ENCODE measurements around the gene GABRQ. TPM values are rescaled to one million over a fixed set of nuclear protein-coding genes. Genes with fewer than 3 reads are reported as not detected.

Gene GABRQ
- total and polyA plus RNA-seq, 2 of the 13 experiments (the other 11 are each of a cell fraction or from before 2014, with no cell fraction given) = not detected

DNA sequence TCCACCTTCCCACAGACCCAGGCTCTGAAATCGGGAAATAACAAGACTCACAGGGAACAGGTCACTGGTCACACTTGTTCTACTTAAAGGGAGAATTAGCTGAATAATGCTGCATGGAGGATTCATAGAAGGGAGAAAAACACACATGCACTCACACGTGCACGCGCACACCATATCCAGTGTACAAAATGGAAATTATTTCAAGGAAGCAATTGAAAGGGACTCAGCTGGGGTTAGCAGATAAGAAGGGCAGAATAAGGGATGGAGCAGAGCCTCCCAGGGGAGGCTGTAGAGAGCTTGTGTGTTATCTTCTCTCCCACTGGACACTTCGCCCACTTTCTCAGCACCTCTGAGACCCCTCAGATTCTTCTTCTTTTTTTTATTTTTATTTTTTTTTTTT is 10.3 kb downstream of the GABRQ start:
- BruUV-seq (replicated peaks) = no TSS peak
- no peaks in the 10 kb centered on the region for H4K20me1 ChIP-seq (ENCODE audit: insufficient read depth, low read length)
- no peaks in the 10 kb centered on the region for H3K9me3 ChIP-seq (ENCODE audit: low read length)
- POLR2A ChIA-PET = no interaction called here
- in situ Hi-C loops (cut with HindIII; ENCODE audit: extremely low pct_ligation_motif_present, low pct_unique_long_range_greater_than_20kb) (loop anchor here (25.0 kb wide), 1 partner anchor 164 kb away; no protein-coding TSS in a partner anchor), intact Hi-C loops (cut with micrococcal nuclease; ENCODE audit: unreplicated experiment) (no loop called here)
- no peak for DNase-seq (ENCODE audit: low spot score)
- no peak for ATAC-seq
- H3K4me2 ChIP-seq (ENCODE audit: low read depth, low read length) = no peak overlapping the region
- H3K36me3 ChIP-seq (replicated peaks in 1 of 2; ENCODE audit: control insufficient read depth in 1 of 2, insufficient read depth in 2 of 2, low read length in 2 of 2) = no peaks in the 10 kb centered on the region
- no peak overlapping the region for H3K27ac ChIP-seq (ENCODE audit: extremely low read length, insufficient read depth, low read length)
- H3K79me2 ChIP-seq (ENCODE audit: insufficient read depth, low read length) = no peaks in the 10 kb centered on the region
- no peaks in the 10 kb centered on the region for H3K4me1 ChIP-seq (ENCODE audit: insufficient read depth, low read length)
- H3K27me3 ChIP-seq (ENCODE audit: control insufficient read depth in 1 of 2, insufficient read depth in 2 of 2, low read length in 2 of 2) = no peaks in the 10 kb centered on the region
- FAIRE-seq = no peak
- CTCF ChIA-PET (ENCODE audit: low intra/inter-chr PET ratio, low total read pairs) = no interaction called here
- H3K9ac ChIP-seq (ENCODE audit: insufficient read depth, low read depth, low read length) = no peak overlapping the region
- TF ChIP-seq ZFP36L1 (CRISPR knock-in tag; IDR thresholded peaks at IDR 0.05) (no peak), NPAS2 (CRISPR knock-in tag; IDR thresholded peaks at IDR 0.05; ENCODE audit: borderline replicate concordance) (no peak), RFX1 (IDR thresholded peaks at IDR 0.05) (no peak), POLR2AphosphoS5 (IDR thresholded peaks at IDR 0.05; ENCODE audit: low read depth, low read length) (no peak)
- TF ChIP-seq, protein P1, sequence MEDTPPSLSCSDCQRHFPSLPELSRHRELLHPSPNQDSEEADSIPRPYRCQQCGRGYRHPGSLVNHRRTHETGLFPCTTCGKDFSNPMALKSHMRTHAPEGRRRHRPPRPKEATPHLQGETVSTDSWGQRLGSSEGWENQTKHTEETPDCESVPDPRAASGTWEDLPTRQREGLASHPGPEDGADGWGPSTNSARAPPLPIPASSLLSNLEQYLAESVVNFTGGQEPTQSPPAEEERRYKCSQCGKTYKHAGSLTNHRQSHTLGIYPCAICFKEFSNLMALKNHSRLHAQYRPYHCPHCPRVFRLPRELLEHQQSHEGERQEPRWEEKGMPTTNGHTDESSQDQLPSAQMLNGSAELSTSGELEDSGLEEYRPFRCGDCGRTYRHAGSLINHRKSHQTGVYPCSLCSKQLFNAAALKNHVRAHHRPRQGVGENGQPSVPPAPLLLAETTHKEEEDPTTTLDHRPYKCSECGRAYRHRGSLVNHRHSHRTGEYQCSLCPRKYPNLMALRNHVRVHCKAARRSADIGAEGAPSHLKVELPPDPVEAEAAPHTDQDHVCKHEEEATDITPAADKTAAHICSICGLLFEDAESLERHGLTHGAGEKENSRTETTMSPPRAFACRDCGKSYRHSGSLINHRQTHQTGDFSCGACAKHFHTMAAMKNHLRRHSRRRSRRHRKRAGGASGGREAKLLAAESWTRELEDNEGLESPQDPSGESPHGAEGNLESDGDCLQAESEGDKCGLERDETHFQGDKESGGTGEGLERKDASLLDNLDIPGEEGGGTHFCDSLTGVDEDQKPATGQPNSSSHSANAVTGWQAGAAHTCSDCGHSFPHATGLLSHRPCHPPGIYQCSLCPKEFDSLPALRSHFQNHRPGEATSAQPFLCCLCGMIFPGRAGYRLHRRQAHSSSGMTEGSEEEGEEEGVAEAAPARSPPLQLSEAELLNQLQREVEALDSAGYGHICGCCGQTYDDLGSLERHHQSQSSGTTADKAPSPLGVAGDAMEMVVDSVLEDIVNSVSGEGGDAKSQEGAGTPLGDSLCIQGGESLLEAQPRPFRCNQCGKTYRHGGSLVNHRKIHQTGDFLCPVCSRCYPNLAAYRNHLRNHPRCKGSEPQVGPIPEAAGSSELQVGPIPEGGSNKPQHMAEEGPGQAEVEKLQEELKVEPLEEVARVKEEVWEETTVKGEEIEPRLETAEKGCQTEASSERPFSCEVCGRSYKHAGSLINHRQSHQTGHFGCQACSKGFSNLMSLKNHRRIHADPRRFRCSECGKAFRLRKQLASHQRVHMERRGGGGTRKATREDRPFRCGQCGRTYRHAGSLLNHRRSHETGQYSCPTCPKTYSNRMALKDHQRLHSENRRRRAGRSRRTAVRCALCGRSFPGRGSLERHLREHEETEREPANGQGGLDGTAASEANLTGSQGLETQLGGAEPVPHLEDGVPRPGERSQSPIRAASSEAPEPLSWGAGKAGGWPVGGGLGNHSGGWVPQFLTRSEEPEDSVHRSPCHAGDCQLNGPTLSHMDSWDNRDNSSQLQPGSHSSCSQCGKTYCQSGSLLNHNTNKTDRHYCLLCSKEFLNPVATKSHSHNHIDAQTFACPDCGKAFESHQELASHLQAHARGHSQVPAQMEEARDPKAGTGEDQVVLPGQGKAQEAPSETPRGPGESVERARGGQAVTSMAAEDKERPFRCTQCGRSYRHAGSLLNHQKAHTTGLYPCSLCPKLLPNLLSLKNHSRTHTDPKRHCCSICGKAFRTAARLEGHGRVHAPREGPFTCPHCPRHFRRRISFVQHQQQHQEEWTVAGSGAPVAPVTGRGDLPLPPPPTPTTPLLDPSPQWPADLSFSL (CRISPR knock-in tag; IDR thresholded peaks at IDR 0.05) = no peak
- TF ChIP-seq, protein P2, sequence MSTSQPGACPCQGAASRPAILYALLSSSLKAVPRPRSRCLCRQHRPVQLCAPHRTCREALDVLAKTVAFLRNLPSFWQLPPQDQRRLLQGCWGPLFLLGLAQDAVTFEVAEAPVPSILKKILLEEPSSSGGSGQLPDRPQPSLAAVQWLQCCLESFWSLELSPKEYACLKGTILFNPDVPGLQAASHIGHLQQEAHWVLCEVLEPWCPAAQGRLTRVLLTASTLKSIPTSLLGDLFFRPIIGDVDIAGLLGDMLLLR (CRISPR knock-in tag; IDR thresholded peaks at IDR 0.05) = no peak
- WGBS (ENCODE audit: low lambda C conversion rate) = 56% methylated on average over 5 of the region's 5 CpGs
- H3K4me3 ChIP-seq (replicated peaks in 1 of 3; ENCODE audit: insufficient read depth in 1 of 3, low read depth in 2 of 3, low read length in 3 of 3) = no peak overlapping the region
- H2AFZ ChIP-seq (ENCODE audit: low read length) = no peak overlapping the region
